ENCODE measurements around the gene SLC26A2.
"Not testable (repeated sequence)": the region's sequence is repeated elsewhere in the genome, so short reads cannot be mapped to it uniquely, and the experiment has no call there.

SLC26A2 gene

GRCh38 chr5:149936700-149937091 is 23.9 kb upstream of the SLC26A2 start:
- no peak for DNase-seq (ENCODE audit: low read depth, low spot score)

GRCh38 chr5:149937610-149938009 is 22.9 kb upstream of the SLC26A2 start:
- no peak for DNase-seq (ENCODE audit: low read depth, low spot score)

GRCh38 chr5:149938279-149938678 is 22.3 kb upstream of the SLC26A2 start:
- peak; percentile 87 for DNase-seq (ENCODE audit: low read depth, low spot score)

DNA sequence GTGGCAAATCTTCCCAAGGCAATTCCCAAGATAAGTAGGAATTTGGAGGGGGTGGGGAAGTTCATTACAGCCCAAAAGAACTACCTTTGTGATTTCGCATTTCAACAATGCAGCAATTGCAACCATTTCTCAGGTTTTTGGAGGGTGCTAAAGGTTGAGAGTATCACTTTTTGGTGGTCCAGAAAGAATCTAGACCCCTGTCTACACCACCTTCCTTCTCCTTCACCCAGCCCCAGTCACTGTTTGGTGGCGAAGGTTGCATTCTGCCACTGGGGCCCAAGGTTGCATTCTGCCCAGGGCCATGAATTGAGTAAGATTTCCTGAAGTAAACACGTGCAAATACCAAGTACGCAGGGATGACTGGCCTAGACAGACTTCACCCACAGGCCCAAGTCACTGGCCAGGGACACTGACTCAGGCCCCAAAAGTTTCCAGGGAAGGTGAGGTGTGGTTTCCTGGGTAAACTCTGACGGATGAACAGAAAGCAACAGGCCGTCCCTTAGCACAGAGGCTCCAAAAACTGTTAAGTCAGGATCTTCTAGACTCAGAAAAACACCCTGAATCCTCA is 21.7 kb upstream of the SLC26A2 start:
- peak; percentile 84 for DNase-seq (ENCODE audit: low read depth, low spot score)

DNA sequence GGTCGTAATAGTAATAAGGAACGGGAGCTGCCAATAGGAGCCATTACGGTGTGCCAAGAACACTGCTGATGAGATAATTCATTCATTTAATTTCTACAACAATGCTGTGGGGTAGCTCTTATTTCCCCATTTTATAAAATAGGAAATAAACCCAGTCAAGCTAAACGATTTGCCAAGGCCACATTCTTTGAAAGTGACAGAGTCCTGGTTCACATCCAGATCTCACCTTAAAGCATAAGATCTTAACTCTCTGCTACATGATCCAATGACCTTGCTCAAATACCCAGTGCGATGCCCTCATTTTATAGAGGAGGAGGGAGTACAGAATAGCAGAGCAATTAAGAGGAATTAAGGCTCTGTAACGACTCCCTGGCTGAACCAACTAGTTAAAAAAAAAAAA is 21.0 kb upstream of the SLC26A2 start:
- DNase-seq (ENCODE audit: low read depth, low spot score), result peak; percentile 62

GRCh38 chr5:149940077-149940574 is 20.4 kb upstream of the SLC26A2 start:
- no peak for DNase-seq (ENCODE audit: low read depth, low spot score)

DNA sequence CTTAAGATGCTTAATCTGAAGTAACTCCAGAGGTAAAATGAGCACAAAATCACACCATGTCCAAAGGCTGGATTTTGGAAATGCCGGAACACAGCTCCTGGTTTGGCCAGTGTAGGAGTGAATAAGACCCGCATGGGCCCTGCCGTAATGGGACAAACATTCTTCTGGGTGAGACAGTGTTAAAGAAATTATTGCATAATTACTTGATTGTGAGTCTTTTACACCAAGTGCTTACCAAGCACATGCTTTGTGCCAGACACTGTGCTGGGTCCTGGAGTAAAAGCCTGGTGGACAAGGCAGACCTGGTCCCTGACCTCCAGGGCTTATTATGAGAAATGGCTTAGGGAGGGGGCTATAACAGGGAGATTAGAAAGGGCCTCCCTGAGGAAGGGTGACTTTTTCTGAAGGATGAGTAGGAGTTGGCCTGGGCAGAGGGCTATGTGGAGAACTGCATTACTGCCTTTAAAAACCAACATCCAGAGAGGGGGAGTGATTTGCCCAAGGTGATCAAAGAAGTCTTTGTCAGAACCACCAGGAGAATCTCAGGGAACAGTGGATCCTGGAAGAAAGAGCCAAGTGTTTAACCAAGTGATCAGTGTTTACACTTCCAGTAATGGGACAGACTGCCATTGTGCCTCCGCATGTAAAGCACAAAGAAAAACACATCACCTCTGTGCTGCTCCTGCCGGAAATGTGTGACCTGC is 19.5 kb upstream of the SLC26A2 start:
- DNase-seq (ENCODE audit: low read depth, low spot score), result no peak

DNA sequence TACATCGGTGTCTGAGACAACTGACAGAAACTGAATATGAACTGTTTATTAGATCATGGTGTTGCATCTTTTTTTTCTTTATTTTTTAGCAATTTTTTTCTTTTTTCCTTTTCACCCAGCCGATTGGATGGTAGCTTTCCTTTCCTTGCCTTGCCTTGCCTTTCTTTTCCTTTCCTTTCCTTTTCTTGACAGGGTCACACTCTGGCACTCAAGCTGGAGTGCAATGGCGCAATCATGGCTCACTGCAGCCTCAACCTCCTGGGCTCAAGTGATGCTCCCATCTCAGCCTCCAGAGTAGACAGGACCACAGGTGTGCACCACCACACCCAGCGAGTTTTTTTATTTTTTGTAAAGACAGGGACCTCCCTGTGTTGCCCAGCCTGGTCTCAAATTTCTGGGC is 18.8 kb upstream of the SLC26A2 start:
- DNase-seq (ENCODE audit: low read depth, low spot score), result no peak

DNA sequence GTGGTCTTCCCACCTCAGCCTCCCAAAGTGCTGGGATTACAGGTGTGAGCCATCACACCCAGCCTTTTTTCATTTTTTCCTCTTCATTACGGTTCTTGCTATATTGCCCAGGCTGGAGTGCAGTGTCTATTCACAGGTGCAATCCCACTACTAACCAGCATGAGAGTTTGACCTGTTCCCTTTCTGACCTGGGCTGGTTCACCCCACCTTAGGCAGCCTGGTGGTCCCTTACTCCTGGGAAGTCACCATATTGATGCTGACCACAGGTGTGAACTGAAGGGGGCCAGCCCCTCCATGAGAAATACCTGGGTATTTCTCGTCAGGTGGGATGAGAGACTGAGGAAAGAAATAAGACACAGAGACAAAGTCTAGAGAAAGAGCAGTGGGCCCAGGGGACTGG is 18.4 kb upstream of the SLC26A2 start:
- no peak for DNase-seq (ENCODE audit: low read depth, low spot score)

- not testable (repeated sequence) for DNase-seq (ENCODE audit: low read depth, low spot score)
Observed at GRCh38 chr5:149942741-149943169, 17.8 kb upstream of the SLC26A2 start.

DNA sequence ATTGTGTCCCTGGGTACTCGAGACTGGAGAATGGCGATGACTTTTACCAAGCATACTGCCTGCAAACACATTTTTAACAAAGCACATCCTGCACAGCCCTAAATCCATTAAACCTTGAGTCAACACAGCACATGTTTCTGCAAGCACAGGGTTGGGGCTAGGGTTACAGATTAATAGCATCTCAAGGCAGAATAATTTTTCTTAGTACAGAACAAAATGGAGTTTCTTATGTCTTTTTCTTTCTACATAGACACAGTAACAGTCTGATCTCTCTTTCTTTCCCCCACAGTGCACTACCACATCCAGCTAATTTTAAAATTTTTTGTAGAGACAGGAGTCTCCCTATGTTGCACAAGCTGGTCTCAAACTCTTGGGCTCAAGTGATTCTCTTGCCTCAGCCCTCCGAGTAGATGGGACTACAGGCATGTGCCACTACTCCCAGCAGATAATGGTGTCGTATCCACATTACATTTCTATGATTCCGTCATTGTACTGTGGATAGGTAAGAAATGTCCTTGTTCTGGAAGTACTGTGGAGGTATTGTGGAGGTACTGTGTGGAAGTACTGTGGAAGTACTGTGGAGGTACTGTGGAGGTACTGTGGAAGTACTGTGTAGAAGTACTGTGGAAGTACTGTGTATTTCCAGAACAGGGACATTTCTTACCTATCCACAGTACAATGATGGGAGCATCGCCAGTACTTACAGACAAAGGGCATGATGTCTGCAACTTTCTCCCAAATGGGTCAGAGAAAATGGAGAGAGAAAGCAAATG is 17.2 kb upstream of the SLC26A2 start:
- not testable (repeated sequence) for DNase-seq (ENCODE audit: low read depth, low spot score)

GRCh38 chr5:149944666-149945065 is 15.9 kb upstream of the SLC26A2 start, which contains the start of gene PDE6A:
Gene PDE6A, minus strand, starts transcription at chr5:149944793. Its CDS starts 120 bp downstream, at chr5:149944673.
- DNase-seq (ENCODE audit: low read depth, low spot score), result no peak

- no peak for DNase-seq (ENCODE audit: low read depth, low spot score)
Observed at GRCh38 chr5:149946118-149946517, 14.4 kb upstream of the SLC26A2 start.

GRCh38 chr5:149948993-149949392 is 11.6 kb upstream of the SLC26A2 start:
- DNase-seq (ENCODE audit: low read depth, low spot score), result no peak

GRCh38 chr5:149951138-149951749 is 9.3 kb upstream of the SLC26A2 start:
- no peak for DNase-seq (ENCODE audit: low read depth, low spot score)

DNA sequence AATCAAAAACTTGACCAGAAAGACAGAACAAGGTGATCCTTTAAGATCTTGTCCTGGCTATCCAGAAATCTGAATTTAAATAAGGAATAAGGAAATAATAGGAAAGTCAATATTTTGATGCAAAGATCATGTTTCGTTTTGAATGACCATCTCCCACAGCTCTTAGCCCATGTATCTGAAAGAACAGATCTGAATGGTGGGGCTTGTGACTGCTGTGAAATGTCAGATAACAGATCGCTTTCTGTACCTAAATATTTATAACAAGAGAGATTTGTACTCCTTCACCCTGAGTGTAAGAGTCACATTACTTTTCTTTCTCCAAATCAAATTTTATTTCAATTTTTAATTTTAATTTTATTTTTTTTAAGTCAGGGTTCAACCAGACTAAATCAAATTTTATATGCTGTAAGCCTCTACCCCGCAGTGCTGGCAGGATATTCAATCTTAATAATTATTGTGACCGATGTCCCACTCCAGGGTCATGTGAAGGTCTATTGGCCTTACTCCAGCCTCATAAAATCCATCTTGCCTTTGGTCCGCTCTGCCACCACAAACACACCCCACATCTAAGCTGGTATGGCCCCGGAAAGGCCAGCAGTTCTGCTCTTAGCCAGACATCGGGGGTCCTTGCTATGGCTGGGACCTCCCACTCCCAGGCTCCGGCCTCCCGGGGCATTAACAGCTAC is 7.0 kb upstream of the SLC26A2 start:
- DNase-seq (ENCODE audit: low read depth, low spot score), result no peak

DNA sequence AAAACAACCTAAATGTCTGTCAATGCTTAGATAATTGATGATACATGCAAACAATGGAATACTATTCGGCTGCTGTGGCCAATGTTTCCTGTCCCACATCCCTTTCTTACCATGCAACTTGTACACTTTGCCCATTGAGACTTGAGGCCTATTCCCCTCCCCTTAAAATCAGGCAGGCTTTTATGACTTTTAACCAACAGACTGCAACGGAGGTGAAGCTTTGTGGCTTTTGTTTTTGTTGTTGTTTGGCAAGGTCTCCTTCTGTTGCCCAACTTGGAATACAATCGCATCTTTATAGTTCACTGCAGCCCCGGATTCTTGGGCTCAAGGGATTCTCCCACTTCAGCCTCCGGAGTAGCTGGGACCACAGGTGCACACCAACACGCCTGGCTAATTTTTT is 5.8 kb upstream of the SLC26A2 start:
- no peak for DNase-seq (ENCODE audit: low read depth, low spot score)

- no peak for DNase-seq (ENCODE audit: low read depth, low spot score)
Observed at GRCh38 chr5:149956685-149957084, 3.9 kb upstream of the SLC26A2 start.

- DNase-seq (ENCODE audit: low read depth, low spot score), result no peak
Observed at GRCh38 chr5:149957855-149958254, 2.7 kb upstream of the SLC26A2 start.

DNA sequence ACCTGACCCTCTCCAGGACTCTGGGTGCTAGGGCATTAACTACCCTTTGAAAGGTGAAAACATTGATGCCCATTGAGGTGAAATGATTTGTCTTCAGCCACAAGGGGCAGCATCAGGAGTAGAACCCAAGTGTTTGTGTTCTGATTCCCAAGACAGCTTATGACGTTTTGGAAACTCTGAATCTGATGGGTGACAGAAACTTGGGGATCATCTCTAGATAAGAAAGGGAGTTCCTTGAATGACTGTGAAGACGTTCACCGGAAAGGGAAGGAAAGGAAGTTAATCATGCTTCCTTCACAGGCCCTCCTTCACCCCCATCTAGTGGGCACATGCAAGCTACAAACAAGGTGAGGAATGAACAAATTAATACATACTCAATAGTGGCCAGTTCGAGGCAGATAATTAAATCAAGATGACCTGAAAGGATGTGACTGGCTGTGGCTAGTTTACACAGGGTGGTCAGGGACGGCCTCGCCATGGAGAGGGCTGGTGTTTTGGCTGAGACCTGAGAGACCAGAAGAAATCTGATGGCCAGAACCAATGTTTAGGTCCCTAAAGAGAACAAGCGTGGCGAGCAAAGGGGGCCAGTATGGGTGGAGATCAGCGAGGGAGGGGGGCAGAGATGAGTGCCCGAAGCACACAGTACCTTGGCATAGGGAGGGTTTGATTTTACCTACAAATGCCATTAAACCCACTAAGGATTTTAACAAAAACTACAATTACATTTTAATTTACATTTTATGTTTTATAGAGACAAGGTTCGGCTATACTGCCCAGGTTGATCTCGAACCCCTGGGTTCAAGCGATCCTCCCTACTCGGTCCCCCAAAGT is 937 bp upstream of the SLC26A2 start:
- DNase-seq (ENCODE audit: low read depth, low spot score), result peak; percentile 55
